ENCODE measurements around the gene ERGIC2. TPM values are rescaled to one million over a fixed set of nuclear protein-coding genes. Genes with fewer than 3 reads are reported as not detected.

ERGIC2 gene
- total RNA-seq, 2 experiments from 2014 or later = 55.6 to 63.7 TPM

GRCh38 chr12:29365091-29365490 is 15.9 kb downstream of the ERGIC2 start:
- H3K9me3 Mint-ChIP-seq (ENCODE audit: insufficient read depth) = no peaks in the 10 kb centered on the region
- POLR2A ChIA-PET = no interaction called here
- ATAC-seq = no peak
- no peak for DNase-seq
- H3K36me3 Mint-ChIP-seq (ENCODE audit: low read depth) = peaks cover 37% of the 10 kb centered on the region
- no peak overlapping the region for H3K27ac Mint-ChIP-seq
- H3K27me3 Mint-ChIP-seq (ENCODE audit: low read depth) = no peaks in the 10 kb centered on the region
- CTCF ChIA-PET = no interaction called here
- H3K4me3 Mint-ChIP-seq = no peak overlapping the region
- H3K4me1 Mint-ChIP-seq (ENCODE audit: low read depth) = no peaks in the 10 kb centered on the region

GRCh38 chr12:29354954-29355353 is 26.0 kb downstream of the ERGIC2 start:
- CTCF ChIA-PET = interaction anchor here (1.7 kb wide), 1 partner anchor 26 kb away, joined by 5 read pairs; the partner anchor contains the start of gene ERGIC2
- ATAC-seq = no peak
- POLR2A ChIA-PET = no interaction called here
- no peak for DNase-seq
- peaks cover 24% of the 10 kb centered on the region for H3K36me3 Mint-ChIP-seq (ENCODE audit: low read depth)
- no peaks in the 10 kb centered on the region for H3K4me1 Mint-ChIP-seq (ENCODE audit: low read depth)
- H3K9me3 Mint-ChIP-seq (ENCODE audit: insufficient read depth) = no peaks in the 10 kb centered on the region
- H3K27ac Mint-ChIP-seq = no peak overlapping the region
- H3K27me3 Mint-ChIP-seq (ENCODE audit: low read depth) = no peaks in the 10 kb centered on the region
- H3K4me3 Mint-ChIP-seq = no peak overlapping the region

- ATAC-seq (no peak), DNase-seq (no peak)
- Mint-ChIP-seq H3K4me3 (no peak overlapping the region), H3K9me3 (ENCODE audit: insufficient read depth) (no peaks in the 10 kb centered on the region), H3K27ac (no peak overlapping the region), H3K27me3 (ENCODE audit: low read depth) (no peaks in the 10 kb centered on the region), H3K36me3 (ENCODE audit: low read depth) (peaks cover 23% of the 10 kb centered on the region), H3K4me1 (ENCODE audit: low read depth) (no peaks in the 10 kb centered on the region)
- ChIA-PET POLR2A (no interaction called here), CTCF (no interaction called here)
Observed at GRCh38 chr12:29350080-29350479, 30.9 kb downstream of the ERGIC2 start.

GRCh38 chr12:29346769-29347421 is 34.1 kb downstream of the ERGIC2 start:
- ATAC-seq = no peak
- peaks cover 33% of the 10 kb centered on the region for H3K36me3 Mint-ChIP-seq (ENCODE audit: low read depth)
- H3K9me3 Mint-ChIP-seq (ENCODE audit: insufficient read depth) = no peaks in the 10 kb centered on the region
- no peaks in the 10 kb centered on the region for H3K4me1 Mint-ChIP-seq (ENCODE audit: low read depth)
- ChIA-PET CTCF (interaction anchor here (1.5 to 2.0 kb wide), 2 partner anchors 26 to 29 kb away, joined by 3 to 8 read pairs; no protein-coding TSS in a partner anchor), POLR2A (no interaction called here)
- H3K27me3 Mint-ChIP-seq (ENCODE audit: low read depth) = no peaks in the 10 kb centered on the region
- no peak overlapping the region for H3K27ac Mint-ChIP-seq
- no peak for DNase-seq
- H3K4me3 Mint-ChIP-seq = no peak overlapping the region

DNA sequence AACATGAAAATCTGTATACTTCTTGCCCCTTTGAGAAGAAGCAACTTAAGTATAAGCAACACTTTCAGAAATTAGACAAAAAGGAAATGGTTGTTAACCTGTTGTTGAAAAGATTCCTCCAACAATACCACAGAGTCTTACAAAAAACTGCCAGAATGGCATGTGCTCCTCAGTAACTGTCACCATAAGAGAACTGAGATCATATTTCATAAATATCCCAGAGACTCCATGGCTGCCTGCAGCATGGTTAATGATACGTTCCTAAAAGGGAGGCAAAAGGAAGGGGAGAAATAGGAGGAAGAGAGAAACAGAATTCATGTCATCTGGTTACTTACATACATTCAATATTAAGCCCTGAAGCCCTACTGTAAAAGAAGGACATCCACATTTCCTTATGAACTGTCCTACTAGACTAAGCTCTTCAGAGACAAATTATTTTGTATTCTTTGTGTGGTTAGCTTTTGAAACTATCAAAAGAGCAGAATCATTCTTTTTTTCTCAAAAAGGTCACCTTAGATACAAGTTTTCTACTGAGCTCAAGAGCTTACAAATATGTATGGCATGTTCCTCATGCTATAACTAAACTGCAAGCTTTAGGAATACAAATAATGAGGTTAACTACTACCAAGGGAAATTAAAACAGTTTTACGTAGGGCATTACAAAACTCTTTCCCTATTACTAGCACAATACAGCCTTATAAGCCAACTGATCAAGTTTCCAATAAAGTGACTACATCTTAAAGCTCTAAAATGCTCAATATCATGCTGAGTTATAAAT is 37.8 kb downstream of the ERGIC2 start:
- ChIA-PET CTCF (no interaction called here), POLR2A (no interaction called here)
- Mint-ChIP-seq H3K4me3 (no peak overlapping the region), H3K27me3 (ENCODE audit: low read depth) (no peaks in the 10 kb centered on the region), H3K9me3 (ENCODE audit: insufficient read depth) (no peaks in the 10 kb centered on the region), H3K27ac (no peak overlapping the region), H3K36me3 (ENCODE audit: low read depth) (peaks cover 38% of the 10 kb centered on the region), H3K4me1 (ENCODE audit: low read depth) (no peaks in the 10 kb centered on the region)
- DNase-seq (no peak), ATAC-seq (no peak)

GRCh38 chr12:29337325-29337724 is 43.6 kb downstream of the ERGIC2 start:
- Mint-ChIP-seq H3K36me3 (ENCODE audit: low read depth) (peaks cover 24% of the 10 kb centered on the region), H3K4me3 (no peak overlapping the region), H3K27ac (no peak overlapping the region), H3K27me3 (ENCODE audit: low read depth) (no peaks in the 10 kb centered on the region), H3K9me3 (ENCODE audit: insufficient read depth) (no peaks in the 10 kb centered on the region), H3K4me1 (ENCODE audit: low read depth) (no peaks in the 10 kb centered on the region)
- POLR2A ChIA-PET = no interaction called here
- ATAC-seq (no peak), DNase-seq (no peak)
- CTCF ChIA-PET = interaction anchor here (0.7 to 1.5 kb wide), 2 partner anchors 38 to 264 kb away, joined by 3 read pairs; no protein-coding TSS in a partner anchor

DNA sequence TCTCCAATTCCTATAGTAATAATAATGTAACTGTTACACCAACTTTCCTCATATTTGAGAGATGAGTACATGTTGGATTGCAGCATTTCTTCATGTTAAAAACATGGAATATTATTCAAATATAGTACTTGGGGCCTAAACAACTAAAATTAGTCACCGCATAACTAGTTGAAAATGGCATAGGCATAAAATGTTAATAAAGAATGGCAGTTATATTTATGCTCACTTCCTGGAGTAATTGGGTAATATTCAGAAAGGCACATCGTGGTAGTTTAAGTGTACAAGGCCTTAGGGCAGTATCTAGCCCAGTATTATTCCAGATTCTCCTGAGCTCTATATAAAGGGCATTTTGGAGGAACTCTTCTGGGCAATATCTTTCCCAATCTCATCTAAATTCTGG is 46.0 kb downstream of the ERGIC2 start:
- H3K36me3 Mint-ChIP-seq (ENCODE audit: low read depth) = peaks cover 13% of the 10 kb centered on the region
- ATAC-seq (no peak), DNase-seq (no peak)
- no peak overlapping the region for H3K4me3 Mint-ChIP-seq
- ChIA-PET POLR2A (no interaction called here), CTCF (interaction anchor here (1.4 kb wide), 1 partner anchor 17 kb away, joined by 5 read pairs; no protein-coding TSS in a partner anchor)
- H3K27ac Mint-ChIP-seq = no peak overlapping the region
- no peaks in the 10 kb centered on the region for H3K27me3 Mint-ChIP-seq (ENCODE audit: low read depth)
- H3K9me3 Mint-ChIP-seq (ENCODE audit: insufficient read depth) = no peaks in the 10 kb centered on the region
- H3K4me1 Mint-ChIP-seq (ENCODE audit: low read depth) = no peaks in the 10 kb centered on the region

- Mint-ChIP-seq H3K4me1 (ENCODE audit: low read depth) (no peaks in the 10 kb centered on the region), H3K27me3 (ENCODE audit: low read depth) (no peaks in the 10 kb centered on the region), H3K36me3 (ENCODE audit: low read depth) (peaks cover 10% of the 10 kb centered on the region), H3K27ac (no peak overlapping the region), H3K4me3 (no peak overlapping the region), H3K9me3 (ENCODE audit: insufficient read depth) (no peaks in the 10 kb centered on the region)
- CTCF ChIA-PET = no interaction called here
- POLR2A ChIA-PET = no interaction called here
- DNase-seq (no peak), ATAC-seq (no peak)
Observed at GRCh38 chr12:29333178-29333577, 47.8 kb downstream of the ERGIC2 start.

DNA sequence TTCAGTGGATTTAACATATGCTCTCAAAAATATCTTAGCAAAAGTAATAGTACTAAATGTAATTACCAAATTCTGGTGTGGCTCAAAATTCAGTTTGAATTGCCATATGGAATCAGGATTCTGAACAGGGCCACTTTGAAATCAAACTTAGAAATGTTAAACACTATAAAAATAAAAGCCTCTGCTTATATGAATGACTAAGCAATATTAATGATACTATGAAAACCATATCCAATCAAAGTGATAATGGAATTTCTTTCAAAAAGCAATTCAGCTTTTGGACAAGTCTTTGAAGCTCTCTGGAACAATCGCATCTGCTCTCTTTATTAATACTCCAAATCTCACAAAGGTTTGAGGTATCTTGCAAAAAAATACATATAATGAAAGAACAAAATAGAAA is 51.6 kb downstream of the ERGIC2 start:
- POLR2A ChIA-PET = no interaction called here
- peaks cover 18% of the 10 kb centered on the region for H3K36me3 Mint-ChIP-seq (ENCODE audit: low read depth)

DNA sequence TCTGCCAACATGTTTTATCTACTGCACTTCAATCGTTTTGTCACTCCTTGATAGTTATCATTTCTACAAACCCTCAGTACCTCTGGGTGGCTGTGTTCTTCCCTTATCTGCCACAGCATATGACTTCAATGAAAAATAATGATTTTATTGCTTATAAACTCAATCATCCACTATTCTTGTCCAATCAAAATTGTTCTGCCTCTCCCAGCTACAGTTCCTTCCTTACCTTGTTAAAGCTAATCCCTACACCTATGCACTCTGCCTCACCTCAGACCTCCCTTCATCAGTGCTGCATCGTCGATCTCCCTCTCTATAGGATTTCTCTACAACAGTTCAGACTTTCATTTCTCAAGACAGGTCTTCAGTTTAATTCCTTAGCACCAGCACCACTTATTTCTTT is 58.8 kb downstream of the ERGIC2 start:
- no peak for DNase-seq
- H3K36me3 Mint-ChIP-seq (ENCODE audit: low read depth) = peaks cover 33% of the 10 kb centered on the region
- no peak overlapping the region for H3K4me3 Mint-ChIP-seq
- no peaks in the 10 kb centered on the region for H3K27me3 Mint-ChIP-seq (ENCODE audit: low read depth)
- no peak overlapping the region for H3K27ac Mint-ChIP-seq
- ATAC-seq = no peak
- ChIA-PET POLR2A (no interaction called here), CTCF (interaction anchor here (1.5 kb wide), 1 partner anchor 234 kb away, joined by 6 read pairs; no protein-coding TSS in a partner anchor)
- H3K4me1 Mint-ChIP-seq (ENCODE audit: low read depth) = peaks cover 12% of the 10 kb centered on the region
- no peaks in the 10 kb centered on the region for H3K9me3 Mint-ChIP-seq (ENCODE audit: insufficient read depth)

More for the DNA sequence above, 51.6 kb downstream of the ERGIC2 start:
- no peak overlapping the region for H3K4me3 Mint-ChIP-seq
- DNase-seq (no peak), ATAC-seq (no peak)
- CTCF ChIA-PET = interaction anchor here (2.7 kb wide), 1 partner anchor 12 kb away, joined by 18 read pairs; no protein-coding TSS in a partner anchor
- H3K4me1 Mint-ChIP-seq (ENCODE audit: low read depth) = no peaks in the 10 kb centered on the region
- H3K9me3 Mint-ChIP-seq (ENCODE audit: insufficient read depth) = no peaks in the 10 kb centered on the region
- H3K27me3 Mint-ChIP-seq (ENCODE audit: low read depth) = no peaks in the 10 kb centered on the region
- no peak overlapping the region for H3K27ac Mint-ChIP-seq

DNA sequence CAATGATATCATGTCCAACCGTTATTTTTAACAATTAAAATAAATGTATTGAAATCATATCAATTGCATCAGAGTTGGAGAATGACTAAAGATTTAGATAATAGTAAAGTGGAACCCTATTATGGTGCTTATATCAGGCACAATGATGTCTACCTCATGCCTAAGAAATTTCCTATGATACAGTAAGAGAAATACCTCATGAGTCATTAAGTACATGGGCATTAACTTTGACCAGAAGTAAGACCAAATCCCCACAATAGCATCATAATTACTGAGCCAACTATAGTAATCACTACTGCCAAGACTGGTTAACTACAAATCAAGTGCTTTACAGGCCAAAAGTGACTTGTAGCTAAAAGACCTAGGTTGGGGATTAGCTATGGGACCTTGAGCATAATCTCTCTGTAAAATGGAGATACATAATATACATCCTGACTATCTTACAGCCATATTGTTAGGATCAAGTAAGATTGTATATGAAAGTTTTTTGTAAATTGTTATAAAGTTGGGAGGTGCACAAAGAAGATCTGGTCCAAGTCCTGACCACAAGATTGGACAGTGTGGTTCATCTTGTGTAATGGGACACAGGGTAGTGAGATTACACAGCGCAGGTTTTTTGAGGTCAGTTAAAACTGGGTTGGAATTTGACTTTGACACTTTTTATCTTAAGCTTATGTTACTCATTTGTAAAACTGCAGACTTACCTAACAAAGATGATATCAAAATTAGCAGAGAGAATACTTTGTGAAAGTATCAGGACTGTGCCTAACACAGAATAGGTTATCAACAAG is 60.5 kb downstream of the ERGIC2 start:
- no peak overlapping the region for H3K4me3 Mint-ChIP-seq
- H3K36me3 Mint-ChIP-seq (ENCODE audit: low read depth) = peaks cover 29% of the 10 kb centered on the region
- POLR2A ChIA-PET = no interaction called here
- peaks cover 12% of the 10 kb centered on the region for H3K4me1 Mint-ChIP-seq (ENCODE audit: low read depth)
- no peaks in the 10 kb centered on the region for H3K27me3 Mint-ChIP-seq (ENCODE audit: low read depth)
- DNase-seq (no peak), ATAC-seq (no peak)
- H3K9me3 Mint-ChIP-seq (ENCODE audit: insufficient read depth) = no peaks in the 10 kb centered on the region
- no peak overlapping the region for H3K27ac Mint-ChIP-seq
- CTCF ChIA-PET = interaction anchor here (1.2 to 1.5 kb wide), 3 partner anchors 27 to 248 kb away, joined by 3 to 6 read pairs (median 3); no protein-coding TSS in a partner anchor
